GM12892 (cell line): Measurements from ENCODE around the gene RORB.

Experiments
- POLR2A ChIP-seq: IDR thresholded peaks from 2 replicates; pipeline ENCODE4 v1.6.1; 2011; ENCODE audit warnings: low read depth, low read length, control low read depth
- POLR2AphosphoS5 ChIP-seq: IDR thresholded peaks from 2 replicates; pipeline ENCODE4 v1.6.1; 2011; ENCODE audit warnings: low read depth, low read length, control low read depth
- TAF1 ChIP-seq: IDR thresholded peaks from 2 replicates; pipeline ENCODE4 v1.6.1; 2011; ENCODE audit warnings: low read depth, mild to moderate bottlenecking, control low read depth, low read length, borderline replicate concordance

DNA sequence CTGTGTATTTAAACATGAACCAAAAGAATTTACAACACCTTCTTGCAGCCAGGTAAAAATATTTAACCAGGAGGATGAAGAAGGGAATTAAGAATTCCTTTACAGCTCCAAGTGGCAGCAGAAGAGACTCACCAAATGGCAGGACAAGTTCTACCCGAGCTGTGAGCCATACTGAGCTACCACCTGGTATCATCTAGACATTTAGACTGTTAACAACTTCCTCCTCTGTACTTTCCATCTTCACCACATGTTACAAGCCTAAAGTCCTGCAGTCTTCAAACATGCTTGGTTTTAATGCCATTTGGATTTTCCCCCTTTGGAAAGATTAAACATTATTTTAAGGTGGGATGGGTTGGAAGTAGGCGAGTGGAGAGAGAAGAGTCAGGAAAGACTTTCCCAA lies 200.4 kb downstream of the RORB start:
- TF ChIP-seq POLR2AphosphoS5 (no peak), POLR2A (no peak), TAF1 (no peak)
